Panc1 (cell line): ENCODE data around the gene SCAF1. TPM values are rescaled to one million over a fixed set of nuclear protein-coding genes. Genes with fewer than 3 reads are reported as not detected.

ENCODE experiments used
- microRNA-seq: library from miRNA; unstranded; fragments of <30 nt; microRNA quantifications from one replicate; pipeline ENCODE4 v1.1.0, GENCODE V29; 2020; ENCODE audit not compliant: unreplicated experiment
- total RNA-seq: library from RNA; stranded (reverse); gene quantifications from one replicate; pipeline ENCODE4 v1.2.1, GENCODE V29; 2021; ENCODE audit not compliant: unreplicated experiment

The SCAF1 gene
- total RNA-seq, 1 experiment from 2014 or later, result 77.4 TPM

Small RNA genes within 50 kb of the gene (microRNA-seq; reads per million reads assigned to microRNA genes)
- not detected for gene MIR5088

Other genes starting within 250 kb of the SCAF1 start
- gene PTH2, start 218.8 kb upstream of the SCAF1 start, total RNA-seq, result not detected
- not detected for gene GFY, start 216.8 kb upstream of the SCAF1 start, total RNA-seq
- 1.2 TPM for gene SLC17A7, start 200.7 kb upstream of the SCAF1 start, total RNA-seq
- 78.5 TPM for gene PIH1D1, start 190.4 kb upstream of the SCAF1 start, total RNA-seq
- gene ALDH16A1, start 189.0 kb upstream of the SCAF1 start, total RNA-seq, result 19.6 TPM
- 1.5 TPM for gene FLT3LG, start 168.0 kb upstream of the SCAF1 start, total RNA-seq
- 1,196 TPM for gene RPL13A, start 154.6 kb upstream of the SCAF1 start, total RNA-seq
- gene RPS11, start 145.8 kb upstream of the SCAF1 start, total RNA-seq, result 956 TPM
- gene FCGRT, start 129.5 kb upstream of the SCAF1 start, total RNA-seq, result 16.7 TPM
- gene RCN3, start 114.2 kb upstream of the SCAF1 start, total RNA-seq, result 3.0 TPM
- 66.1 TPM for gene NOSIP, start 61.7 kb upstream of the SCAF1 start, total RNA-seq
- gene PRRG2, start 60.9 kb upstream of the SCAF1 start, total RNA-seq, result 0.64 TPM
- 22.9 TPM for gene PRR12, start 51.0 kb upstream of the SCAF1 start, total RNA-seq
- 64.4 TPM for gene RRAS, start 2.1 kb upstream of the SCAF1 start, total RNA-seq
- gene IRF3, start 23.6 kb downstream of the SCAF1 start, total RNA-seq, result 109 TPM
- 69.6 TPM for gene BCL2L12, start 23.7 kb downstream of the SCAF1 start, total RNA-seq
- gene PRMT1, start 35.1 kb downstream of the SCAF1 start, total RNA-seq, result 219 TPM
- 4.7 TPM for gene ADM5, start 47.4 kb downstream of the SCAF1 start, total RNA-seq
- 0.23 TPM for gene CPT1C, start 48.9 kb downstream of the SCAF1 start, total RNA-seq
- not detected for gene TSKS, start 121.1 kb downstream of the SCAF1 start, total RNA-seq
- 72.1 TPM for gene AP2A1, start 124.8 kb downstream of the SCAF1 start, total RNA-seq
- gene FUZ, start 171.1 kb downstream of the SCAF1 start, total RNA-seq, result 13.9 TPM
- 52.4 TPM for gene MED25, start 176.1 kb downstream of the SCAF1 start, total RNA-seq
- gene PTOV1, start 208.9 kb downstream of the SCAF1 start, total RNA-seq, result 114 TPM
- 76.7 TPM for gene PNKP, start 225.4 kb downstream of the SCAF1 start, total RNA-seq
- gene AKT1S1, start 235.1 kb downstream of the SCAF1 start, total RNA-seq, result 92.8 TPM
- 43.2 TPM for gene TBC1D17, start 235.5 kb downstream of the SCAF1 start, total RNA-seq